ENCODE results near the gene MEF2B.
"Not testable (repeated sequence)": the region's sequence is repeated elsewhere in the genome, so short reads cannot be mapped to it uniquely, and the experiment has no call there.

Gene MEF2B

DNA sequence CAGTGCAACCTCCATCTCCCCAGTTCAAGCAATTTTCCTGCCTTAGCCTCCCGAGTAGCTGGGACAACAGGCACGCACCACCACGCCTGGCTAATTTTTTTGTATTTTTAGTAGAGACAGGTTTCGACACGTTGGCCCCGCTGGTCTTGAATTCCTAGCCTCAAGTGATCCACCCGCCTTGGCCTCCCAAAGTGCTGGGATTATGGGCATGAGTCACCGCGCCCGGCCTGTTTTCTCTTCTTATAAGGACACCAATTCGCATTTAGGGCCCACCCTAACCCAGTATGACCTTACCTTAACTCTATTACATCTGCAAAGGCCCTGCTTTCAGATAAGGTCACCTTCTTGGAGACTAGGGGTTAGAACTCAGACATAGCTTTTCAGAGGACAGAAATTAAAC is 66.9 kb downstream of the MEF2B start:
- H3K4me3 ChIP-seq (ENCODE audit: low read length in 2 of 2), result no peak overlapping the region

DNA sequence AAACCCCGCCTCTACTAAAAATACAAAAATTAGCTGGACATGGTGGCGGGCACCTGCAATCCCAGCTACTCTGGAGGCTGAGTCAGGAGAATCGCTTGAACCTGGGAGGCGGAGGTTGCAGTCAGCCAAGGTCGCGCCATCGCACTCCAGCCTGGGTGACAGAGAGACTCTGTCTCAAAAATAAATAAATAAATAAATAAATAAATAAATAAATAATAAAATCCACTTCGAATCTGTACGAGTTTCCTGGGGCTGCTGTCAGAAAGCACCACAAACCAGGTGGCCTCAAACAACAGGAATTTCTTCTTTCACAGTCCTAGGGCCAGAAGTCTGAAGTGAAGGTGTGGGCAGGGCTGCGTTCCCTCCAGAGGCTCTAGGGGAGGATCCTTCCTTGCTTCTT is 67.5 kb downstream of the MEF2B start:
- H3K9ac ChIP-seq (ENCODE audit: low read depth in 1 of 2, low read length in 2 of 2); H3K27me3 ChIP-seq (ENCODE audit: control insufficient read depth in 2 of 2, insufficient read depth in 2 of 2, low read length in 2 of 2); H3K4me1 ChIP-seq (ENCODE audit: control insufficient read depth in 2 of 2, insufficient read depth in 2 of 2, low read length in 2 of 2); H3K36me3 ChIP-seq (ENCODE audit: control insufficient read depth in 2 of 2, insufficient read depth in 2 of 2, low read length in 2 of 2); H3K27ac ChIP-seq (ENCODE audit: low read depth in 2 of 2, low read length in 2 of 2); H3K4me3 ChIP-seq (ENCODE audit: low read length in 2 of 2); H3K9me3 ChIP-seq (ENCODE audit: control insufficient read depth in 2 of 2, low read length in 2 of 2): not testable (repeated sequence)

More for the DNA sequence above, 66.9 kb downstream of the MEF2B start:
- no peak overlapping the region for H3K27ac ChIP-seq (ENCODE audit: low read depth in 2 of 2, low read length in 2 of 2)
- no peaks in the 10 kb centered on the region for H3K27me3 ChIP-seq (ENCODE audit: control insufficient read depth in 2 of 2, insufficient read depth in 2 of 2, low read length in 2 of 2)
- peaks cover 4 to 7% of the 10 kb centered on the region in 2 donors for H3K4me1 ChIP-seq (ENCODE audit: control insufficient read depth in 2 of 2, insufficient read depth in 2 of 2, low read length in 2 of 2)
- H3K9me3 ChIP-seq (ENCODE audit: control insufficient read depth in 2 of 2, low read length in 2 of 2), result no peaks in the 10 kb centered on the region
- no peak overlapping the region for H3K9ac ChIP-seq (ENCODE audit: low read depth in 1 of 2, low read length in 2 of 2)
- H3K36me3 ChIP-seq (ENCODE audit: control insufficient read depth in 2 of 2, insufficient read depth in 2 of 2, low read length in 2 of 2), result peaks cover 0 to 9% of the 10 kb centered on the region in 2 donors

DNA sequence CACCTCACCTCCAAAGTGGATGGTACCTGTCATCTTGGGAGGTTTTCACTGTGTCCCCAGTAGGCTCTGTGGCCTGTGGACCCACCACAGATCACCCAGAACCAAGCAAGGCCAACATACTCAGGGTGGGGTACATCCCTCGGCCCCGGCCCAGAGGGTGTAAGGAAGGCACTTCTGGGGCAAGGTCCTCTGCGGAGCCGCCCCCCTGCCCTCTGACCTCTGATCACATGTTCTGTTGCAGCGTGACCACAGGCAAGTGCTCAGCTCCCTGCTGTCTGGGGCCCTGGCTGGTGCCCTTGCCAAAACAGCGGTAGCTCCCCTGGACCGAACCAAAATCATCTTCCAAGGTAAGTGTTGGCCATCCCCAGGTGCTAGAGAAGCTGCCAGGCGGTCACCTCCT is 68.5 kb downstream of the MEF2B start:
- no peaks in the 10 kb centered on the region for H3K9me3 ChIP-seq (ENCODE audit: control insufficient read depth in 2 of 2, low read length in 2 of 2)
- H3K4me3 ChIP-seq (ENCODE audit: low read length in 2 of 2), result no peak overlapping the region
- H3K27ac ChIP-seq (ENCODE audit: low read depth in 2 of 2, low read length in 2 of 2), result no peak overlapping the region
- peaks cover 0 to 12% of the 10 kb centered on the region in 2 donors for H3K36me3 ChIP-seq (ENCODE audit: control insufficient read depth in 2 of 2, insufficient read depth in 2 of 2, low read length in 2 of 2)
- H3K9ac ChIP-seq (ENCODE audit: low read depth in 1 of 2, low read length in 2 of 2), result no peak overlapping the region
- H3K4me1 ChIP-seq (ENCODE audit: control insufficient read depth in 2 of 2, insufficient read depth in 2 of 2, low read length in 2 of 2), result peaks cover 4 to 7% of the 10 kb centered on the region in 2 donors
- no peaks in the 10 kb centered on the region for H3K27me3 ChIP-seq (ENCODE audit: control insufficient read depth in 2 of 2, insufficient read depth in 2 of 2, low read length in 2 of 2)

DNA sequence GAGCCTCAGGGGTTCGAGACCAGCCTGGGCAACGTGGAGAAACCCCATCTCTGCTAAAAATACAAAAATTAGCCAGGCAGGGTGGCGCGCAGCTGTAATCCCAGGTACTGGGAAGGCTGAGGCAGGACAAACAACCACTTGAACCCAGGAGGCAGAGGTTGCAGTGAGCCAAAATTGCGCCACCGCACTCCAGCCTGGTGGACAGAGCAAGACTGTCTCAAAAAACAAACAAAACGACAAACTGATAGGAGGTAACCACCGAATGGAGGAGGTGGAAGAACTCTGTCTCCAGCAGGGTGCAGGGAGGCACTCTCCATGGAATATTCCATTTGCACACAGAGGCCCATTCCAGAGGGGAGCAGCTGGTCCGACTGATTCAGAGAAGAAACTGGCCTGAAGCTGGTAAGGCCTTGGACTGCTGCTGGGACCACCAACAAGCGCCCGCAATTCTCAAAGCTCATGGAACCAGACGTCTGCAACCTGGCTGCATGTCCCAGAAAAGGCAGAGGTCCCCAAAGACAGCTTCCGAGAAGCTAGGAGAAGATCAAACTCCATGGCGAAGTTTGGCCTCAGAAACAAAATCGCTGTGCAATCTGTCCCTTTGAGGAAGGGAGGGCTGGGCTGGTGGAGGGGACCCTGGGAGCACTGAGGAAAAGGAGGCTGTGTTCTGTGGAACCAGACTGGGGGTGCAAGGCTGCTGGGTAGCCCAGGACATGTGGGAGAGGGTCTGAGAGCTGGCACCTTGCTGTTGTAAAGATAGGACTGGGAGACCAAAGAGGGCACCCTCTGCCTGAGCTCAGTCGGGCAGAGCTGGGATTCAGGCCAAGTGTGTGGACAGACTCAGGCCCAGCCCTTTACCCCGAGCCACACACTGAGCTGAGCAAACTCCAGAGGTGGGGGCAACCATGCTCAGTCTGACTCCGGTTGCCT is 71.1 kb downstream of the MEF2B start:
- Histone ChIP-seq H3K9ac (ENCODE audit: low read depth in 1 of 2, low read length in 2 of 2) (no peak overlapping the region), H3K9me3 (ENCODE audit: control insufficient read depth in 2 of 2, low read length in 2 of 2) (no peaks in the 10 kb centered on the region), H3K4me1 (ENCODE audit: control insufficient read depth in 2 of 2, insufficient read depth in 2 of 2, low read length in 2 of 2) (no peaks in the 10 kb centered on the region), H3K36me3 (ENCODE audit: control insufficient read depth in 2 of 2, insufficient read depth in 2 of 2, low read length in 2 of 2) (peaks cover 0 to 12% of the 10 kb centered on the region in 2 donors), H3K27ac (ENCODE audit: low read depth in 2 of 2, low read length in 2 of 2) (no peak overlapping the region), H3K4me3 (ENCODE audit: low read length in 2 of 2) (no peak overlapping the region), H3K27me3 (ENCODE audit: control insufficient read depth in 2 of 2, insufficient read depth in 2 of 2, low read length in 2 of 2) (no peaks in the 10 kb centered on the region)

DNA sequence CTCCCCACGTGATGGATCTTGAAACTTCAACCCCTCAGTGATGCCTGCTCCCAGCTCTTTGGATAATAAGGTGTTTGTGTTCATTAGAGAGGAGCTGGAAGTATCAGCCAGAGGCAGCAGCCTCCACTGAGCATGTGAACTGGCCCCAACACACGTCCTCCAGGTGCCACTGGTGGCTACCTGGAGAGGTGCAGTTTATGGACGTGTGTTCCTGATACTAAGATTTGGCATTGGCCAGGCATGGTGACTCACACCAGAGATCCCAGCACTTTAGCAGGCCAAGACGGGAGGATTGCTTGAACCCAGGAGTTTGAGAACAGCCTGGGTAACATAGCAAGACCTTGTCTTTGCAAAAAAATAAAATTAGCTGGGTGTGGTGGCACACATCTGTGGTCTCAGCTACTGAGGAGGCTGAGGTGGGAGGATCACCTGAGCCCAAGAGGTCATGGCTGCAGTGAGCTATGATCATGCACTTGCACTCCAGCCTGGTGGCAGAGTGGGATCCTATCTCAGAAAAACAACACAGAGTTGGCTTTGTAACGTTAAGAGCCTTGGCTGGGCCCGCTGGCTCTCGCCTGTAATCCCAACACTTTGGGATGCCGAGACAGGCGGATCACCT is 71.9 kb downstream of the MEF2B start:
- peaks cover 0 to 12% of the 10 kb centered on the region in 2 donors for H3K36me3 ChIP-seq (ENCODE audit: control insufficient read depth in 2 of 2, insufficient read depth in 2 of 2, low read length in 2 of 2)
- H3K27ac ChIP-seq (ENCODE audit: low read depth in 2 of 2, low read length in 2 of 2), result no peak overlapping the region
- no peaks in the 10 kb centered on the region for H3K4me1 ChIP-seq (ENCODE audit: control insufficient read depth in 2 of 2, insufficient read depth in 2 of 2, low read length in 2 of 2)
- no peak overlapping the region for H3K4me3 ChIP-seq (ENCODE audit: low read length in 2 of 2)
- H3K27me3 ChIP-seq (ENCODE audit: control insufficient read depth in 2 of 2, insufficient read depth in 2 of 2, low read length in 2 of 2), result no peaks in the 10 kb centered on the region
- H3K9me3 ChIP-seq (ENCODE audit: control insufficient read depth in 2 of 2, low read length in 2 of 2), result no peaks in the 10 kb centered on the region
- H3K9ac ChIP-seq (ENCODE audit: low read depth in 1 of 2, low read length in 2 of 2), result no peak overlapping the region

DNA sequence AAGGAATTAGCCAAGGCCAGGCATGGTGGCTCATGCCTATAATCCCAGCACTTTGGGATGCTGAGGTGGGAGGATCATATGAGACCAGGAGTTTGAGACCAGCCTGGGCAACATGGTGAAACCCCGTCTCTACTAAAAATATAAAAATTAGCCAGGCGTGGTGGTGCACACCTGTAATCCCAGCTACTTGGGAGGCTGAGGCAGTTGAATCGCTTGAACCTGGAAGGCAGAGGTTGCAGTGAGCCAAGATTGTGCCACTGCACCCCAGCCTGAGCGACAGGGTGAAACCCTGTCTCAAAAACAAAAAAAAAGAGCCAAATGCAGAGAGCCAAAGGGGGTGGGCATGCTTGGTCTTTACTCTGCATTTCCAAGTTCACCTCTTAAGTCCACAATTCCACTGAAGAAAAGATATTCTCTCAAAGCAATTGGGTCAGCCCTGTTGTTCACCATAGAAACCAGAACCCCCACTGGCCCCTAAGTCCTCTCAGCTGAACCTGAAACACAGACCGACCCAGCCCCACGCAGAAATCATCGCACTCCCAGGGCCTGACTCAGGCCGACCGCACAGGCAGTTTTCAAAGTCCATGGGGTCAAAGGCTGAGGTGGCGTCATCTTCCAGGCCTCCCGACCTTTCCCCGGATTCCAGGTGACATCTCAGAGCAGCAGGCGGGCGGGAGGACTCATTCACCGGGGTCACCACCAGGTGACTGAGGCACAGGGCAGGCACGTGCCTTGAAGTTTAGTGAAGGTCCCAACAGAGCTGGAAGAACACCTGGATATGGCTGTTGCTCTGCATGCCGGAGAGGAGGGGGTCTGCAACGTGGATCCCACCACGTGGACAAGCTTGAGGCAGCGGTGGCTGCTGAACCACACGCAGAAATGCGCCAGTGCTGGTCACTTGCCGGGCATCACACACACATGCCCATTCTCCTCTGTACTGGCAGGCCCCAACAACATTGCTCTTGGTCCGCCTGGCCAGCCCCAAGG is 73.1 kb downstream of the MEF2B start:
- Histone ChIP-seq H3K36me3 (ENCODE audit: control insufficient read depth in 2 of 2, insufficient read depth in 2 of 2, low read length in 2 of 2) (peaks cover 0 to 12% of the 10 kb centered on the region in 2 donors), H3K27ac (ENCODE audit: low read depth in 2 of 2, low read length in 2 of 2) (no peak overlapping the region)

DNA sequence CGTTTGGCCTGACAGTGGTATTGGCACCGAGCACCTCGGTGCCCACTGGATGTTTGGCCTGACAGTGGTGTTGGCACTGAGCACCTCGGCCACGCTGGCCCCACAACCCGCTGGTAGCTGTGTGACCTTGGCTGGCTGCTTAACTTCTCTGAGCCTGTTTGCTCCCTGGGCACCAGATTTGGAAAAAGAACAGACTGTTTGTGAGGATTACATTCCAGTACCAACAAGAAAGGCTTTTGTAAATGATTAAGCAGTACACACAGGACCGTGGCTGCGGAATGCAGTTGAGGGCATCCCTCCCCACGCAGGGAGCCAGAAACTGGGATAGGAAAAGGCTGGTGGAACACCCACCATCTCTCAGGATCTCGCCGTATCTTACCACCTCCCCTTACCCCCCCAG is 74.4 kb downstream of the MEF2B start:
- Histone ChIP-seq H3K27me3 (ENCODE audit: control insufficient read depth in 2 of 2, insufficient read depth in 2 of 2, low read length in 2 of 2) (no peaks in the 10 kb centered on the region), H3K4me3 (ENCODE audit: low read length in 2 of 2) (no peak overlapping the region), H3K36me3 (ENCODE audit: control insufficient read depth in 2 of 2, insufficient read depth in 2 of 2, low read length in 2 of 2) (peaks cover 0 to 12% of the 10 kb centered on the region in 2 donors), H3K4me1 (ENCODE audit: control insufficient read depth in 2 of 2, insufficient read depth in 2 of 2, low read length in 2 of 2) (no peaks in the 10 kb centered on the region), H3K27ac (ENCODE audit: low read depth in 2 of 2, low read length in 2 of 2) (no peak overlapping the region), H3K9me3 (ENCODE audit: control insufficient read depth in 2 of 2, low read length in 2 of 2) (no peaks in the 10 kb centered on the region), H3K9ac (ENCODE audit: low read depth in 1 of 2, low read length in 2 of 2) (no peak overlapping the region)

More for the DNA sequence above, 73.1 kb downstream of the MEF2B start:
- H3K4me1 ChIP-seq (ENCODE audit: control insufficient read depth in 2 of 2, insufficient read depth in 2 of 2, low read length in 2 of 2), result no peaks in the 10 kb centered on the region
- H3K9ac ChIP-seq (ENCODE audit: low read depth in 1 of 2, low read length in 2 of 2), result no peak overlapping the region
- H3K27me3 ChIP-seq (ENCODE audit: control insufficient read depth in 2 of 2, insufficient read depth in 2 of 2, low read length in 2 of 2), result no peaks in the 10 kb centered on the region
- no peaks in the 10 kb centered on the region for H3K9me3 ChIP-seq (ENCODE audit: control insufficient read depth in 2 of 2, low read length in 2 of 2)
- H3K4me3 ChIP-seq (ENCODE audit: low read length in 2 of 2), result no peak overlapping the region

All from mucosa of rectum (tissue), 2 donors.